Epithelial cell of esophagus (primary cell): Measurements from ENCODE around the gene MITF.

Source experiments
- DNase-seq: peaks from one replicate; pipeline ENCODE4 v3.0.0; 2010; ENCODE audit warnings: low read depth
- H3K4me3 ChIP-seq: 2 replicates; pipeline ENCODE4 v1.5.1; 2011; ENCODE audit warnings: mild to moderate bottlenecking, low read length, control low read depth
- CTCF ChIP-seq: IDR thresholded peaks from 2 replicates; pipeline ENCODE4 v1.5.1; 2011; ENCODE audit warnings: low read depth, mild to moderate bottlenecking, low read length, control low read depth, inconsistent platforms; ENCODE audit not compliant: insufficient read depth; ENCODE audit errors: missing control alignments

Gene MITF

GRCh38 chr3:69698728-69699127 lies 40.5 kb upstream of the MITF start:
- H3K4me3 ChIP-seq: no peak overlapping the region
- no peak for TF ChIP-seq CTCF
- DNase-seq: no peak

GRCh38 chr3:69699183-69699582 lies 40.1 kb upstream of the MITF start:
- peak; percentile 10 for DNase-seq
- no peak for TF ChIP-seq CTCF
- no peak overlapping the region for H3K4me3 ChIP-seq

- no peak for DNase-seq
- H3K4me3 ChIP-seq: no peak overlapping the region
- no peak for TF ChIP-seq CTCF
Observed at GRCh38 chr3:69700949-69701348, 38.3 kb upstream of the MITF start.

GRCh38 chr3:69710153-69710977 lies 28.9 kb upstream of the MITF start:
- no peak for TF ChIP-seq CTCF
- H3K4me3 ChIP-seq: no peak overlapping the region
- DNase-seq: no peak

- no peak for TF ChIP-seq CTCF
- DNase-seq: peak; percentile 7
- H3K4me3 ChIP-seq: no peak overlapping the region
Observed at GRCh38 chr3:69712269-69712668, 27.0 kb upstream of the MITF start.

- DNase-seq: peak; percentile 5
- TF ChIP-seq CTCF: no peak
- no peak overlapping the region for H3K4me3 ChIP-seq
Observed at GRCh38 chr3:69712933-69713332, 26.3 kb upstream of the MITF start.

GRCh38 chr3:69715204-69715603 lies 24.1 kb upstream of the MITF start:
- DNase-seq: no peak
- TF ChIP-seq CTCF: no peak

More at GRCh38 chr3:69715204-69715603, 24.1 kb upstream of the MITF start:
- H3K4me3 ChIP-seq: no peak overlapping the region
